Adipocyte (in vitro differentiated cells): ENCODE data around the gene FBLN1.
A peak's percentile ranks its signal among the peaks of the same experiment; 100 is the strongest.

Experiments
- DNase-seq: peaks from one replicate; pipeline ENCODE4 v3.0.0-alpha.2; 2015; ENCODE audit warnings: low read depth
- H3K27me3 ChIP-seq: replicated peaks from 2 replicates; pipeline ENCODE4 v1.7.0; 2013; ENCODE audit warnings: mild to moderate bottlenecking, low read length, moderate library complexity; ENCODE audit not compliant: control insufficient read depth, insufficient read depth
- H3K36me3 ChIP-seq: 2 replicates; pipeline ENCODE4 v1.7.0; 2013; ENCODE audit warnings: low read length, mild to moderate bottlenecking, moderate library complexity; ENCODE audit not compliant: control insufficient read depth, insufficient read depth, severe bottlenecking
- H3K4me1 ChIP-seq: 2 replicates; pipeline ENCODE4 v1.7.0; 2013; ENCODE audit warnings: mild to moderate bottlenecking, low read length, moderate library complexity; ENCODE audit not compliant: control insufficient read depth, insufficient read depth
- H3K4me3 ChIP-seq: 2 replicates; pipeline ENCODE4 v1.7.0; 2013; ENCODE audit warnings: mild to moderate bottlenecking, low read length, moderate library complexity
- H3K9ac ChIP-seq: 2 replicates; pipeline ENCODE4 v1.7.0; 2013; ENCODE audit warnings: mild to moderate bottlenecking, low read length, moderate library complexity
- H3K9me3 ChIP-seq: 2 replicates; pipeline ENCODE4 v1.7.0; 2013; ENCODE audit warnings: mild to moderate bottlenecking, low read length, moderate library complexity; ENCODE audit not compliant: control insufficient read depth

Gene FBLN1

DNA sequence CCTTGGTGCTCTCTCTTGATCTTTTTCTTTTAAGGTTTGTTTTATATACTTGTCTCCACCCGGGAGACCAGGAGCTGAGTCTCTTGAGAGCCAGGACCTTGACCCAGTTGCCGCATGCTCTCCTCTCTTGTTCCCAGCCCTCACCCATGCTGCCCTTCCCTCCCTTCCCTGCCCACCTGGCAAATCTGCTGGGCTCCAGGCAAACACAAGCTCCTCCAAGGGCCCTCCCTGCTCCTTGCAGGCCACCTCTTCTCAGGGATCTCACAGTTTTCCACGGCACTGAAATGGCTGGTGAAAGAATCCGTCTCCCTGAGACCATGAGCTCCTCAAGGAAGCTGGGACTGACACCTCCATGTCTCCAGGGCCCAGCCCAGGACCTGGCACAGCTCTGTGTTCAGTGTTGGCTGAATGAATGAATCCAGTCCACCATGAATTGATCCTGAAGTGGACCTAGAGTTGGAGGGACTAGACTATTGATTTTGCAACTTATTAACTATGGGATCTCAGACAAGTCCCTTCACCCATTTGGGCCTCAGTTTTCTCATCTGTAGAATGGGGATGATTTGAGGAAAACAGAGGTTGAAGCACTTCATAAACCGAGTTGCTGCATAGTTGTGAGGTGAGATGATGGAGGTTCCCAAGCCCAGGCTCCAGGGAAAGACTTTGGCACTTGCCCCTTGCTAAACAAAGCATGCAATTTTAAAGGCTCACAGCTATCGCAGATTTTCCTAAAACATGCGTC, 25.1 kb upstream of the FBLN1 start:
- Histone ChIP-seq H3K4me1 (peaks cover 24% of the 10 kb centered on the region), H3K9ac (no peak overlapping the region), H3K36me3 (no peaks in the 10 kb centered on the region), H3K27me3 (no peaks in the 10 kb centered on the region), H3K4me3 (no peak overlapping the region), H3K9me3 (no peaks in the 10 kb centered on the region)
- no peak for DNase-seq

DNA sequence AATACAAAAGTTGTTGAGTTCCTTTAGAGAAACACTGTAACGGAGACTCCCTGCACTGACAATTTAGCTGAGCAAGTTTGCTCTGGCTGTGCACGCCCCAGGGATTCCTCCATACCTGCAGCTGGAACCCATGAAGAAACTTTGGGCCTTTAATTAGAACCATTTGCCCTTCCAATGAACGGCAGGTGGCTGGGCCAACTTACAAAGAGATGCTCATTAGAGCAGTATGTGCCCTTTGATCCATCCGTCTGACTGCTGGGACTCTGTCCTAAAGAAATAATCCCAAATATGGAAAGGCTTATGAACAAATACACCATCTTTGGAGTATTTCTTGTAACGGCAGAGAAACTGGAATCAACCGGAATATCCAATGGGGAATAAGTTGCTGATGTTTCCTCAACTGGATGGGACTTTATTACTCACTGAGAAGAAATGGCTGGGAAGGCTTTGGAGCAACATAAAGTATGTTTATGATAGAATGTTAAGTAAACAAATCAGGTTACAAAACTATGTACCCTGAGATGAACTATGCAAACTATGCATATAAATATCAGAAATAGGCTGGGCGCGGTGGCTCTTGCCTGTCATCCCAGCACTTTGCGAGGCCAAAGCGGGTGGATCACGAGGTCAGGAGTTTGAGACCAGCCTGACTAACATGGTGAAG, 24.4 kb upstream of the FBLN1 start:
- Histone ChIP-seq H3K27me3 (no peaks in the 10 kb centered on the region), H3K4me3 (no peak overlapping the region), H3K9me3 (no peaks in the 10 kb centered on the region), H3K9ac (no peak overlapping the region), H3K4me1 (peaks cover 24% of the 10 kb centered on the region), H3K36me3 (no peaks in the 10 kb centered on the region)
- peak; percentile 95 for DNase-seq

GRCh38 chr22:45480717-45481116, 22.0 kb upstream of the FBLN1 start:
- peaks cover 11% of the 10 kb centered on the region for H3K4me1 ChIP-seq
- H3K9me3 ChIP-seq = no peaks in the 10 kb centered on the region
- no peak overlapping the region for H3K9ac ChIP-seq
- no peaks in the 10 kb centered on the region for H3K27me3 ChIP-seq
- H3K36me3 ChIP-seq = no peaks in the 10 kb centered on the region
- H3K4me3 ChIP-seq = no peak overlapping the region
- no peak for DNase-seq

GRCh38 chr22:45481661-45482060, 21.0 kb upstream of the FBLN1 start:
- Histone ChIP-seq H3K4me1 (peaks cover 1% of the 10 kb centered on the region), H3K9ac (no peak overlapping the region), H3K36me3 (no peaks in the 10 kb centered on the region), H3K9me3 (no peaks in the 10 kb centered on the region), H3K27me3 (no peaks in the 10 kb centered on the region), H3K4me3 (no peak overlapping the region)
- DNase-seq = no peak

DNA sequence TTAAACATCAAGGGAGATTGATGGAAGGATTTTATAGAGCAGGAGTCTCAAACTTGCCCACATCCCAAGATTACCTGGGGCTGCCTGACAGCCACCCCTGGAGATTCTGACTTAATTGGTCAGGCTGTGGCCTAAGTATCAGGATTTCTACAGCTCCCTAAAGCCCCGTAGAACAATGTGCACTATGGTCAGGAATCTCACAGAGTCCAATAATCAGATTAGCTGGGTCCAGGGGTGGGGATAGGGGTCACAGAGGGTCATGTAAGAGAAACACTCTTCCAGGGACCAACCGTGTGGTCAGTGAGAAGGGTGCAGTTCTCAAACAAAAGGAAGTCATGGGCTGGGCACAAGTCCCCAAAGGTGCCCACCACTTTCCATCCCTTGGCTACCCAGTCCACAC, 20.5 kb upstream of the FBLN1 start:
- Histone ChIP-seq H3K9ac (no peak overlapping the region), H3K4me1 (no peaks in the 10 kb centered on the region), H3K27me3 (no peaks in the 10 kb centered on the region), H3K36me3 (no peaks in the 10 kb centered on the region), H3K9me3 (no peaks in the 10 kb centered on the region), H3K4me3 (no peak overlapping the region)
- no peak for DNase-seq

GRCh38 chr22:45483319-45483718, 19.4 kb upstream of the FBLN1 start:
- Histone ChIP-seq H3K4me1 (no peaks in the 10 kb centered on the region), H3K9me3 (no peaks in the 10 kb centered on the region), H3K27me3 (no peaks in the 10 kb centered on the region), H3K4me3 (no peak overlapping the region), H3K36me3 (no peaks in the 10 kb centered on the region), H3K9ac (no peak overlapping the region)
- DNase-seq = no peak

- no peaks in the 10 kb centered on the region for H3K27me3 ChIP-seq
- H3K9ac ChIP-seq = no peak overlapping the region
- peaks cover 5% of the 10 kb centered on the region for H3K9me3 ChIP-seq
- no peaks in the 10 kb centered on the region for H3K4me1 ChIP-seq
- H3K4me3 ChIP-seq = no peak overlapping the region
- no peaks in the 10 kb centered on the region for H3K36me3 ChIP-seq
- no peak for DNase-seq
Measured at GRCh38 chr22:45483918-45484499, 18.7 kb upstream of the FBLN1 start.

- no peak overlapping the region for H3K9ac ChIP-seq
- DNase-seq = no peak
- H3K4me1 ChIP-seq = no peaks in the 10 kb centered on the region
- H3K9me3 ChIP-seq = peaks cover 5% of the 10 kb centered on the region
- no peak overlapping the region for H3K4me3 ChIP-seq
- no peaks in the 10 kb centered on the region for H3K27me3 ChIP-seq
- H3K36me3 ChIP-seq = no peaks in the 10 kb centered on the region
Measured at GRCh38 chr22:45484742-45485141, 17.9 kb upstream of the FBLN1 start.

DNA sequence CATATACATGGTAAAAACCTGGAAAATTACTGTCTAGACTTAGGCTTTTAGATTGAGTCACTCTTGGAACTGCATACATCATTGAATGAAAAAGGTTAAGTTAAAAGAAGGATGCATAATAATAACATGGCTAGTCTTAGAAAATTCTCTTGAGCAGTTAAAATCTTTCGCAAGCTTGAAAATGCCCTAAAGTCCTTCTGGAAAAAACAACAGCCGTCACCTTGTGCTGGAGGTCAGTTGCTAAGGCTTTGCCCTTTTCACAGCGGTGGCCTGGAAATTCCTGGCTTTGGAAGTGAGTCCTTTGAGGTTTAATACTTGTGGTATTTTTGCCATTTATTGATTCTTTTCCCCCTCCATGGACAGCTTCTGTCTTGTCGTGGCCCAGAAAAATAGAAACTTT, 17.4 kb upstream of the FBLN1 start:
- Histone ChIP-seq H3K9me3 (peaks cover 5% of the 10 kb centered on the region), H3K27me3 (no peaks in the 10 kb centered on the region), H3K4me1 (no peaks in the 10 kb centered on the region), H3K36me3 (no peaks in the 10 kb centered on the region), H3K4me3 (no peak overlapping the region), H3K9ac (no peak overlapping the region)
- DNase-seq = peak; percentile 46

DNA sequence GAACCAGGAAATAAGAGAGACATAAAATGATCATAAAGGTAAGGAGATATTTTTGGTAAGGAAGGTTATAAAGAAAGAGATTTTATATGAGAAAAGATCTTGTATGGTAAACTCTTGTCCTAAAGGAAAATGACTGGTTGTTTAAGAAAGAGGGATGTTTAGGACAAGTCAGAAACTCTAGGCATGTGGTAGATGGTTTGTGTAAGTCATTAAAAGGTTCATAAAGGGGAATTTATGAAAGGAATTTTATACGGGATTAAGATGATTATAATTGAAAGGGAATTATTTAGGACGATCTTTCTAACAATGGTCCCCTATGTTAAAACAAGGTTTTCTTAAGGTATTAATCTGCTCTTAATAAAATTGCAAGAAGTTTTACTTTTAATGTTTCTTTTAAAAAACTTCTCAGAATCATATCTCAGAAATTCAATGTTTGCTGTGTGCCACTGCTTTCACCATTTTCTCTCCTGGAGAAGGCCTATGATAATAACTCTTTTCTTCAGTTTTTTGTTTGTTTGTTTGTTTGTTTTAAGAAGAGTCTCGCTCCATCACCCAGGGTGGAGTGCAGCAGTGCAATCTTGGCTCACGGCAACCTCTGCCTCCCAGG, 13.8 kb upstream of the FBLN1 start:
- peaks cover 5% of the 10 kb centered on the region for H3K9me3 ChIP-seq
- no peak overlapping the region for H3K9ac ChIP-seq
- H3K36me3 ChIP-seq = no peaks in the 10 kb centered on the region
- H3K27me3 ChIP-seq = no peaks in the 10 kb centered on the region
- DNase-seq = no peak
- no peak overlapping the region for H3K4me3 ChIP-seq
- H3K4me1 ChIP-seq = peaks cover 12% of the 10 kb centered on the region

- H3K4me3 ChIP-seq = no peak overlapping the region
- peaks cover 5% of the 10 kb centered on the region for H3K9me3 ChIP-seq
- peaks cover 14% of the 10 kb centered on the region for H3K4me1 ChIP-seq
- no peak overlapping the region for H3K9ac ChIP-seq
- DNase-seq = no peak
- no peaks in the 10 kb centered on the region for H3K27me3 ChIP-seq
- no peaks in the 10 kb centered on the region for H3K36me3 ChIP-seq
Measured at GRCh38 chr22:45490836-45491235, 11.8 kb upstream of the FBLN1 start.
